ENCODE results near the gene TAF3. TPM values are rescaled to one million over a fixed set of nuclear protein-coding genes. Genes with fewer than 3 reads are reported as not detected.

TAF3 gene
- polyA plus RNA-seq, 1 of the 3 experiments (the other 2 are of a cell fraction), result 2.4 TPM

DNA sequence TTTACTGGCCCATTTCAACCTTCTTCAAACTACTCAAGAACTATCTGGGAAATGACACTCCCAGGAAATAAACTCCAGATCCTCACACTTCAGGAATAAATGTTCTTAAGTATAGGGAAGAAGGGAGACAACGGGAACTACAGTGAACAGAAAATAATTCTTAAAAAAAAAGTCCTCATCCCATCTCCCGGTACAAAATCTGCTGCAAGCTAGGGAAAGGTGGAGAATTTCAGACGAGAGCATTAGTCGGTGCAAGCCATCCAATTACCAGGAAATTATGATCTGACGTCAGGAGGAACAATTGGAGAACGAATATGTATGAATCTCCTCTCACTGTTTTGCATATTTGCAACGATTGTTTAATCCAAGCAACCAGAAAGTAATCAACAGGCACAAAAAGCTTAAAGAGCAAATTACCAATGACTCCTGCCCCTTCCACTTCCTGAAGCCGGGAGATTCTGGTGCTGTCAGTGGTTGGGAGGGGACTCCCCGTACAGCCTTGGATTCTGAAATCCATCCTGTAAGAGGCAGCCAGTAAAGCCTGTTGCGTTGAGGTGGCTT is 221.1 kb downstream of the TAF3 start:
- H3K79me2 ChIP-seq (ENCODE audit: insufficient read depth), result no peaks in the 10 kb centered on the region
- POLR2A ChIA-PET, result no interaction called here
- H3K4me3 ChIP-seq (ENCODE audit: low read depth in 2 of 2, low read length in 1 of 2), result no peak overlapping the region
- H3K4me1 ChIP-seq (ENCODE audit: control insufficient read depth in 1 of 2, insufficient read depth in 2 of 2, low read depth in 1 of 2, low read length in 1 of 2), result no peaks in the 10 kb centered on the region; a peak in 1 of 4 replicates
- no peak overlapping the region for H2AFZ ChIP-seq (ENCODE audit: low read depth)
- H3K27me3 ChIP-seq (ENCODE audit: insufficient read depth), result no peaks in the 10 kb centered on the region
- no peaks in the 10 kb centered on the region for H4K20me1 ChIP-seq (ENCODE audit: insufficient read depth)
- CTCF ChIA-PET, result no interaction called here
- H3K4me2 ChIP-seq, result no peak overlapping the region
- H3K36me3 ChIP-seq (replicated peaks in 1 of 2; ENCODE audit: control insufficient read depth in 1 of 2, insufficient read depth in 2 of 2, low read length in 1 of 2), result no peaks in the 10 kb centered on the region
- H3K9me2 ChIP-seq, result no peaks in the 10 kb centered on the region
- no peak overlapping the region for H3K27ac ChIP-seq (ENCODE audit: low read depth in 2 of 2, low read length in 1 of 2)
- 82% methylated on average over 10 of the region's 10 CpGs for WGBS (ENCODE audit: low lambda C conversion rate)
- no peaks in the 10 kb centered on the region for H3K9me3 ChIP-seq
- H3F3A ChIP-seq (replicated peaks; ENCODE audit: insufficient read depth), result no peaks in the 10 kb centered on the region
- DNase-seq, result no peak
- TF ChIP-seq POLR2AphosphoS5 (IDR thresholded peaks at IDR 0.05; ENCODE audit: low read depth, low read length) (no peak), NFIC (IDR thresholded peaks at IDR 0.05; ENCODE audit: borderline replicate concordance) (no peak), ELF1 (IDR thresholded peaks at IDR 0.05) (no peak), MEF2A (IDR thresholded peaks at IDR 0.05; ENCODE audit: borderline replicate concordance, low read depth) (no peak), JUND (IDR thresholded peaks at IDR 0.05) (no peak), MXI1 (IDR thresholded peaks at IDR 0.05; ENCODE audit: low read depth, low read length) (no peak), YY1 (IDR thresholded peaks at IDR 0.05; ENCODE audit: low read depth) (no peak), CHD2 (IDR thresholded peaks at IDR 0.05; ENCODE audit: low read length, partially characterized antibody) (no peak)
- H3K9ac ChIP-seq, result no peak overlapping the region

DNA sequence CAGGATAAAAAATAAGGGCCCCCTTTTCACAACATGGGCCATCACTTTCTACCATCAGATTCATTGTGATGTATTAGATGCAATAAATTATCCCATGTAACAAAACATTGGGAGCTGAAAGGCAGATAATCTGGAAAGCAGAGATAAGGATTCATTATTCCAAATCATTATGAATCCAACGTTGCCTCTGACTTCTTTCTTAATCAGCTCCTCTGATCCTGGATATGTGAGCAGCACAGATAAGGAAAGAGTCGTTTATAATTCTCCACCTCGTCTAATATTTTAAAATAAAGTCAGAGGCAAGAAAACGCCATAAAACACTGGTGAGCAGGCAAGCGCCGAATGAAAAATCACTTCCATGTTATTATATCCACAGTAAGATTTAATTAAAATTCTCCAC is 222.3 kb downstream of the TAF3 start:
- no peaks in the 10 kb centered on the region for H3K36me3 ChIP-seq (replicated peaks in 1 of 2; ENCODE audit: control insufficient read depth in 1 of 2, insufficient read depth in 2 of 2, low read length in 1 of 2)
- no peaks in the 10 kb centered on the region for H3K9me2 ChIP-seq
- no peaks in the 10 kb centered on the region for H3K27me3 ChIP-seq (ENCODE audit: insufficient read depth)
- H4K20me1 ChIP-seq (ENCODE audit: insufficient read depth), result no peaks in the 10 kb centered on the region
- WGBS (ENCODE audit: low lambda C conversion rate), result 57% methylated on average over 6 of the region's 6 CpGs
- CTCF ChIA-PET, result no interaction called here
- H3K4me2 ChIP-seq, result no peak overlapping the region
- no peak overlapping the region for H2AFZ ChIP-seq (ENCODE audit: low read depth)
- POLR2A ChIA-PET, result no interaction called here
- H3K79me2 ChIP-seq (ENCODE audit: insufficient read depth), result 0 out of 2 replicates have a peak, but pooled peaks cover 2% of the 10 kb centered on the region
- H3F3A ChIP-seq (replicated peaks; ENCODE audit: insufficient read depth), result no peaks in the 10 kb centered on the region
- H3K9ac ChIP-seq, result no peak overlapping the region
- TF ChIP-seq GATA2 (CRISPR knock-in tag; IDR thresholded peaks at IDR 0.05), result peak; percentile 82
- TF ChIP-seq SMC3 (IDR thresholded peaks at IDR 0.05; ENCODE audit: low read depth, low read length), result no peak
- TF ChIP-seq, protein P1, sequence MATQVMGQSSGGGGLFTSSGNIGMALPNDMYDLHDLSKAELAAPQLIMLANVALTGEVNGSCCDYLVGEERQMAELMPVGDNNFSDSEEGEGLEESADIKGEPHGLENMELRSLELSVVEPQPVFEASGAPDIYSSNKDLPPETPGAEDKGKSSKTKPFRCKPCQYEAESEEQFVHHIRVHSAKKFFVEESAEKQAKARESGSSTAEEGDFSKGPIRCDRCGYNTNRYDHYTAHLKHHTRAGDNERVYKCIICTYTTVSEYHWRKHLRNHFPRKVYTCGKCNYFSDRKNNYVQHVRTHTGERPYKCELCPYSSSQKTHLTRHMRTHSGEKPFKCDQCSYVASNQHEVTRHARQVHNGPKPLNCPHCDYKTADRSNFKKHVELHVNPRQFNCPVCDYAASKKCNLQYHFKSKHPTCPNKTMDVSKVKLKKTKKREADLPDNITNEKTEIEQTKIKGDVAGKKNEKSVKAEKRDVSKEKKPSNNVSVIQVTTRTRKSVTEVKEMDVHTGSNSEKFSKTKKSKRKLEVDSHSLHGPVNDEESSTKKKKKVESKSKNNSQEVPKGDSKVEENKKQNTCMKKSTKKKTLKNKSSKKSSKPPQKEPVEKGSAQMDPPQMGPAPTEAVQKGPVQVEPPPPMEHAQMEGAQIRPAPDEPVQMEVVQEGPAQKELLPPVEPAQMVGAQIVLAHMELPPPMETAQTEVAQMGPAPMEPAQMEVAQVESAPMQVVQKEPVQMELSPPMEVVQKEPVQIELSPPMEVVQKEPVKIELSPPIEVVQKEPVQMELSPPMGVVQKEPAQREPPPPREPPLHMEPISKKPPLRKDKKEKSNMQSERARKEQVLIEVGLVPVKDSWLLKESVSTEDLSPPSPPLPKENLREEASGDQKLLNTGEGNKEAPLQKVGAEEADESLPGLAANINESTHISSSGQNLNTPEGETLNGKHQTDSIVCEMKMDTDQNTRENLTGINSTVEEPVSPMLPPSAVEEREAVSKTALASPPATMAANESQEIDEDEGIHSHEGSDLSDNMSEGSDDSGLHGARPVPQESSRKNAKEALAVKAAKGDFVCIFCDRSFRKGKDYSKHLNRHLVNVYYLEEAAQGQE (IDR thresholded peaks at IDR 0.05; ENCODE audit: low read depth, low read length), result no peak
- peaks cover 0 to 4% of the 10 kb centered on the region in 2 experiments; a peak in 2 of 4 replicates for H3K4me1 ChIP-seq (ENCODE audit: control insufficient read depth in 1 of 2, insufficient read depth in 2 of 2, low read depth in 1 of 2, low read length in 1 of 2)
- no peak overlapping the region for H3K4me3 ChIP-seq (ENCODE audit: low read depth in 2 of 2, low read length in 1 of 2)
- H3K9me3 ChIP-seq, result no peaks in the 10 kb centered on the region
- no peak overlapping the region for H3K27ac ChIP-seq (ENCODE audit: low read depth in 2 of 2, low read length in 1 of 2)
- no peak for DNase-seq
